Kidney epithelial cell (primary cell): ENCODE results near the gene RADIL. TPM values are rescaled to one million over a fixed set of nuclear protein-coding genes. Genes with fewer than 3 reads are reported as not detected.

Source experiments
- DNase-seq: peaks from one replicate; pipeline ENCODE4 v3.0.0-alpha.2; 2010; ENCODE audit warnings: low read depth
- H3K27me3 ChIP-seq: 2 replicates; pipeline ENCODE4 v1.6.0; 2011; ENCODE audit warnings: low read length; ENCODE audit not compliant: control insufficient read depth, insufficient read depth
- H3K36me3 ChIP-seq: 2 replicates; pipeline ENCODE4 v1.5.1; 2011; ENCODE audit warnings: low read length; ENCODE audit not compliant: control insufficient read depth, insufficient read depth
- H3K4me3 ChIP-seq: 2 replicates; pipeline ENCODE4 v1.5.1; 2011; ENCODE audit warnings: low read depth, mild to moderate bottlenecking, control low read depth, low read length
- total RNA-seq: library from RNA; depleted of rRNA; stranded (reverse); fragments of >200 nt; gene quantifications from 2 replicates; pipeline ENCODE4 v1.2.3, GENCODE V29; 2015
- TF ChIP-seq, protein P1 (sequence below): IDR thresholded peaks from 2 replicates; pipeline ENCODE4 v1.5.1; 2011; ENCODE audit warnings: mild to moderate bottlenecking, moderate library complexity, low read length, control low read depth, inconsistent platforms; ENCODE audit not compliant: insufficient read depth, poor library complexity, severe bottlenecking

The RADIL gene
- total RNA-seq, 1 donor from 2014 or later: 3.5 TPM

DNA sequence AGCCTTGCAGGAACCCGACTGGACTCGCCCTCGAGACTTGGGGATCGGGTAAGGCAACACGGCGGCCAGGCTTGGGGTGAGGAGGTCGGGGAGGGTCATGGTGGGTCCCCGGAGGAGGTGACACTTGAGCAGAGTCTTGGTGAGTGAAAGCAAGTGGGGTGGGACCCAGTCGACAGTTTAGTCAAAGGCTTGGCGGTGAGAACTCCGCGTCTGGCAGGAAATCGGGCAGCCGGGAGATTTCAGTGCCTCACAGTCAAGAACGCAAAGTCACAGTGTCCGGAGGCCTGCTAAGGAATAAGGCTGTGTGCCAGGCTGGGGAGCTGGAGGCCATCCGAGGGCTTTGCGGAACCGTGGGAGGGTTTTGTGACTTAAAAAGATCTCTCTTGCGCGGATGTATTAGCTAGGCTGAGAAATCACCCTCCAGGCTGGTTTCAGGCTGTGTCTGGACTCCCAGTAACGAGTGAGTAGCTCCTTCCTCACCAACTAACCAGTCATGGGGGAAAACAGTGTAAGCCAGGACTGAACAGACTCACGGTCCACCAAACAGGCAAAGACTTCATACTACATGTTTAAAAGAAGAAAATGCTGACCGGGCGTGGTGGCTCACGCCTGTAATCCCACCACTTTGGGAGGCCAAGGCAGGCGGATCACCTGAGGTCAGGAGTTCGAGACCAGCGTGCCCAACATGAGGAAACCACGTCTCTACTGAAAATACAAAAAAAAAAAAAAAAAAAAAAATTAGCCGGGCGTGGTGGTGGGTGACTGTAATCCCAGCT lies 107.5 kb downstream of the RADIL start:
- TF ChIP-seq, protein P1, sequence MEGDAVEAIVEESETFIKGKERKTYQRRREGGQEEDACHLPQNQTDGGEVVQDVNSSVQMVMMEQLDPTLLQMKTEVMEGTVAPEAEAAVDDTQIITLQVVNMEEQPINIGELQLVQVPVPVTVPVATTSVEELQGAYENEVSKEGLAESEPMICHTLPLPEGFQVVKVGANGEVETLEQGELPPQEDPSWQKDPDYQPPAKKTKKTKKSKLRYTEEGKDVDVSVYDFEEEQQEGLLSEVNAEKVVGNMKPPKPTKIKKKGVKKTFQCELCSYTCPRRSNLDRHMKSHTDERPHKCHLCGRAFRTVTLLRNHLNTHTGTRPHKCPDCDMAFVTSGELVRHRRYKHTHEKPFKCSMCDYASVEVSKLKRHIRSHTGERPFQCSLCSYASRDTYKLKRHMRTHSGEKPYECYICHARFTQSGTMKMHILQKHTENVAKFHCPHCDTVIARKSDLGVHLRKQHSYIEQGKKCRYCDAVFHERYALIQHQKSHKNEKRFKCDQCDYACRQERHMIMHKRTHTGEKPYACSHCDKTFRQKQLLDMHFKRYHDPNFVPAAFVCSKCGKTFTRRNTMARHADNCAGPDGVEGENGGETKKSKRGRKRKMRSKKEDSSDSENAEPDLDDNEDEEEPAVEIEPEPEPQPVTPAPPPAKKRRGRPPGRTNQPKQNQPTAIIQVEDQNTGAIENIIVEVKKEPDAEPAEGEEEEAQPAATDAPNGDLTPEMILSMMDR: no peak
- H3K27me3 ChIP-seq: no peaks in the 10 kb centered on the region
- H3K4me3 ChIP-seq: peak overlapping the region; percentile 80
- H3K36me3 ChIP-seq: no peaks in the 10 kb centered on the region
- DNase-seq: no peak

DNA sequence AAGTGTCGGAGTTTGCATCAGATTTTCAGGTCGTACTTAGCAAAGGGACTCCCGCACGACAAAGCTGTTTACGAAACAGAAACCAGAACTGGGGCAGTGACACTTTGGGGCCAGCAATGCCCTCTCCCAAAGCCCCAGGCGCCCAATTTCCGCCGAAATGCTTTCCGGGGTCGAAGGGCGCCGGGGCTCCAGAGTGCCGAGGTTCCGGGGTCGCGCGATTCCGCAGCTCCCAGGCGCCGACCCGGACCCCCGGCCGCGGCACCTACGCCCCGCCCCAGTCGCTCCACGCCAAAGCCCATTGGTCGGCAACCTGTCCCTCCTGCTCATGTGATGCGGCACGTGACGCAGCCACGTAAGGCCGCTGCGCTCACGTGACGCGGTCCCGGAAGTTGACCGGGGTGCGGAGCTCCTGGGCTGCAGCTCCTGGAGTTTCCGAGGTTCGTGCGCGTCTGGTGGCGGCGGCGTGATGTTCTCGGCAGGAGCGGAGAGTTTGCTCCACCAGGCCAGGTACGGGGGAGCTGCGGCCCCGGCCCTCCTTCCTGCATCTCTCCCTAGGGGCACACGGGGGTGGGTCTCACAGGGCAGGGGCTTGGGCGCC lies 108.2 kb downstream of the RADIL start, which contains the start of gene AP5Z1:
TSS of gene AP5Z1 (plus strand) at position 374 of the 598 bp plus-strand sequence. CDS start at position 467, 93 bp downstream.
- TF ChIP-seq, protein P1: no peak
- no peaks in the 10 kb centered on the region for H3K27me3 ChIP-seq

DNA sequence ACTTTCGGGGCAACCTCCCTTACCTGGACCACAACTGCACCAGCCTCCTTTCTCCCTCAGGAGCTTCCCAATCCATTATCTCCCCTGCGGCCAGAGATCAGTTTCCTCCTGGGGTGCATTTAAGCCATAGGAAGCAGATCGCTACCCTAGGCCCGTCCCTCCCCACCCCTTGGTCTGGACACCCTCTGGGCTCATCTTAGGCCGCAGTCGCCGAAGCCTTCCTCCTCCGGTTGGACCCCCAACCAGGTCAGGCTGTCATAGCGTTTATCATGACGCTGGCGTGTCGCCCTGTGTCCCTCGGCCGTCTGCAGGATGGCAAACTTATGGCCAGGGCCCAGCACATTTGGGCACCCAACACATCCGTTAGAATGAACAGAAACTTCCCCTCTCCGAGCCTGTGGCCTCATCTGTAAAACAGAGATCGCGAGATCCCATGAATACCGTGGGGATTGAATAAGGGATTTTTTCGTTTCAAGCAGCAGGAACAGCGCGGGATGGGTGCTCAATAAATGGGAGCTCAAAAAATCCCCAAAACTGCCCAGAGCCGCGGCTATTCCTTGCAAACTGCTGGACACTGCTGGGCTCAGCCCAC lies 108.8 kb downstream of the RADIL start:
- H3K27me3 ChIP-seq: no peaks in the 10 kb centered on the region
- DNase-seq: peak; percentile 53
- H3K36me3 ChIP-seq: no peaks in the 10 kb centered on the region
- peak overlapping the region; percentile 80 for H3K4me3 ChIP-seq
- TF ChIP-seq, protein P1: no peak

More for the DNA sequence above, 108.2 kb downstream of the RADIL start, which contains the start of gene AP5Z1:
- DNase-seq: peak; percentile 89
- Histone ChIP-seq H3K36me3 (no peaks in the 10 kb centered on the region), H3K4me3 (peak within 1 kb of the TSS; percentile 80)

DNA sequence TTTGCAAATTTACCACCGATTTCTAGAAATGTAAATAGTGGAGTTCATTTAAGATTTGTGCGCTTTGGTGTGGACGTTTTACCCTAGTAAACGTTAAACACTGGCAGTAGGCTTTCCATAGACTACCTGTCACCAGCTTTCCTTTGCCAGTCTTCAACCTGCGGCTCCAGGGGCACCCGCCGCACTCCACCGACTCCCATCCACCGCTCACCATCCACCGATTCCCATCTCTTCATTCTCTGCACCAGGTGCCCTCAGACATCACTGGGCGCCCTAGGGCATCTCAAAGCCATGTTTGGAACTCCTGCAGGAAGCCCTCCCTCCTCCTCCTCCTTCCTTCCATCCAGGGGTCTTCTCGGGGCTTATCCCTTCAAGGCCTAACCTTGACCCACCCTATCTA lies 109.5 kb downstream of the RADIL start:
- Histone ChIP-seq H3K27me3 (no peaks in the 10 kb centered on the region), H3K4me3 (no peak overlapping the region), H3K36me3 (no peaks in the 10 kb centered on the region)
- DNase-seq: no peak
- TF ChIP-seq, protein P1: no peak

DNA sequence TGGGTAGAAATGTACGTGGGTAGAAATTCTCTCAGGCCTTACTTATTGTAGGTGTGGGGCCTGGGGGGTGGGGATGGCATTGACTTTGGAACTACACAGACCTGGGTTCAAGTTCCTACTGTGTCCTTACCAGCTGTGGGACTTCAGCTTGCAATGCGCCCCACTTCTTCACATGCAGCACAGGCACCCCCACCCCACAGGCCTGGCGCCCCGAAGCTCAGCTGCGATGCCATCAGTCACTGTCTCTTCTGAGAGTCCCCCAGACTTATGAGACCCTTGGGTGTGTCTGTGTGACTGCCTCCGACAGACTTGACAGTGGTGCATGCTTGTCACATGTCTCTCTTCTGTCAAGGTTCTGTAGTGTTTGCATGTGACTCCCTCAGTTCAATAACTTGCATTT lies 111.2 kb downstream of the RADIL start:
- no peaks in the 10 kb centered on the region for H3K27me3 ChIP-seq
- TF ChIP-seq, protein P1: no peak

More for the DNA sequence above, 111.2 kb downstream of the RADIL start:
- Histone ChIP-seq H3K4me3 (no peak overlapping the region), H3K36me3 (no peaks in the 10 kb centered on the region)
- no peak for DNase-seq
